ENCODE results near the gene TPCN2.

DNA sequence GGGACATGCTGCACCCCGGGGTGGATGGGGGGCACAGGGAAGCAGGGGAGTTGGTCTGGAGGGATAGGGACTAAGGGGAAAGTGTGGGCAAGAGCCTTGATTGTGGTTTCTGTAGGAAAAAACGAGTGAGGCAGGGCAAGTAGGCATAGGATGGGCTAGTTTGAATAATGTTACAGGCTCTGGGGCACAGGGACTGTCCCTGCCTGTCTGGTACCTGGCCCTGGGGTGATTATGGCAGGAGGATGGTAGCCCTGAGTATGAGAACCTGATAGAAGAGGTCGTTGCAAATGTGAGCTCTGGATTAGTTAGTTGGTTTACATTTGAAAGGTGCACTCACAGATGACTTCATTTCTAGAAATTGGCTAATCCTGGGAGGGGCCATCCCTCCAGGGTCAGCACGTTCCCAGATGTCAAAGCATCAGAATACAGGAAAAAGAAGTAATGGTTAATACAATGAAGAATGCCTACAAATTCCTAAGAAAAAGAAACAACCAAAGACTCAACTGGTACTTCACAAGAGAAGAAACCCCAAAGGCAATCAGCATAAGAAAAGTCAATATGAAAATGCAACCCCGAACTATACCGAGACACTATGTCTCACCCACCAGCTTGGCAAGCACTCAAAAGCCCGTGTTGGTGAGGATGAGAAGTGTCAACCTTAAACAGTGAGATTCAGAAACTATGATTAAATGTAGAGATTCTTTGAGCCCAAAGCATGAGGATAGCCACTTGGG lies 95.8 kb downstream of the TPCN2 start:
- TF ChIP-seq POLR2A (IDR thresholded peaks at IDR 0.05) (no peak), EP300 (IDR thresholded peaks at IDR 0.05) (no peak)
- TF ChIP-seq, protein P1, sequence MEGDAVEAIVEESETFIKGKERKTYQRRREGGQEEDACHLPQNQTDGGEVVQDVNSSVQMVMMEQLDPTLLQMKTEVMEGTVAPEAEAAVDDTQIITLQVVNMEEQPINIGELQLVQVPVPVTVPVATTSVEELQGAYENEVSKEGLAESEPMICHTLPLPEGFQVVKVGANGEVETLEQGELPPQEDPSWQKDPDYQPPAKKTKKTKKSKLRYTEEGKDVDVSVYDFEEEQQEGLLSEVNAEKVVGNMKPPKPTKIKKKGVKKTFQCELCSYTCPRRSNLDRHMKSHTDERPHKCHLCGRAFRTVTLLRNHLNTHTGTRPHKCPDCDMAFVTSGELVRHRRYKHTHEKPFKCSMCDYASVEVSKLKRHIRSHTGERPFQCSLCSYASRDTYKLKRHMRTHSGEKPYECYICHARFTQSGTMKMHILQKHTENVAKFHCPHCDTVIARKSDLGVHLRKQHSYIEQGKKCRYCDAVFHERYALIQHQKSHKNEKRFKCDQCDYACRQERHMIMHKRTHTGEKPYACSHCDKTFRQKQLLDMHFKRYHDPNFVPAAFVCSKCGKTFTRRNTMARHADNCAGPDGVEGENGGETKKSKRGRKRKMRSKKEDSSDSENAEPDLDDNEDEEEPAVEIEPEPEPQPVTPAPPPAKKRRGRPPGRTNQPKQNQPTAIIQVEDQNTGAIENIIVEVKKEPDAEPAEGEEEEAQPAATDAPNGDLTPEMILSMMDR (IDR thresholded peaks at IDR 0.05): no peak
